ENCODE measurements around the gene ANKRD29.

DNA sequence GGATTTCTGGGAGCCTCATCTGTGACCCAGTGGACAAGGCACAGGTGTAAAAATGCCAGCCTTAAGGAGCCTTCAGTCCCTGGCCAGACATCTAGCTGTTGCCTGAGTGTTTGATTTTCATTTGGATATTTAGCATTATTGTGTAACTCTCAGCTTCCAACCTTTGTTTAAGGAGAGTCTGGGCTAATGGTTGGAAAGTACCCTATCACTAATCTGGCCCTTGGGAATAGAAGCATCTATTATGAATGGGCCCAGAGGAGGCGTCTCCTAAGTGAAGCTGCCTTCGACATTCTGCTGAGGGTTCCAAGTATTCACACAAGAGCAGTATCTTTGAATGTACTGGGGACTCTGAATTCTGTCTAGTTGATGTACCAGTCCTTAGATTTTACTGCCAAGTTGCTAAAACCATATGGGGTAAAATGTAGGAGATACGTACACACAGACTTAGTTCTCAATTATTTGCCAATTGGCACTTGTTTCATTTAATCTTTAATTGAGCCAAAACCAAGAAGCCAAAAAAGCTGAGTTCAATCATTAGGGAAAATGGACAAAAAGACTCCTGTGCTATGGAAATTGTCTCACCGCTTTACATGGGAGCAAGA lies 7.2 kb upstream of the ANKRD29 start:
- TF ChIP-seq NFIC (IDR thresholded peaks at IDR 0.05) = no peak
- no peak for TF ChIP-seq YY1 (IDR thresholded peaks at IDR 0.05; ENCODE audit: low read depth)
- TF ChIP-seq REST (IDR thresholded peaks at IDR 0.05; ENCODE audit: low read depth) = no peak
- TF ChIP-seq TAF1 (IDR thresholded peaks at IDR 0.05; ENCODE audit: low read depth) = no peak
- TF ChIP-seq RAD21 (IDR thresholded peaks at IDR 0.05; ENCODE audit: low read depth) = no peak
- no peak for TF ChIP-seq TCF12 (IDR thresholded peaks at IDR 0.05; ENCODE audit: low read depth)
- no peak for TF ChIP-seq MAX (IDR thresholded peaks at IDR 0.05)
- no peak for TF ChIP-seq CEBPB (IDR thresholded peaks at IDR 0.05)
- TF ChIP-seq EGR1 (IDR thresholded peaks at IDR 0.05) = no peak
- TF ChIP-seq CREB1 (IDR thresholded peaks at IDR 0.05; ENCODE audit: low read depth) = no peak
- TF ChIP-seq FOXM1 (IDR thresholded peaks at IDR 0.05; ENCODE audit: borderline replicate concordance, low read depth) = no peak
